AG04449 (cell line): ENCODE results near the gene MSH2.

ENCODE experiments used
- CTCF ChIA-PET: fragments of 350-600 bp; formaldehyde crosslinking; extraction: SDS; loops from one replicate; lab custom pipeline; 2021; ENCODE audit warnings: antibody characterized with exemption; lab: Yijun Ruan, JAX
- POLR2A ChIA-PET: fragments of 400-600, 350-600 bp; formaldehyde crosslinking; extraction: SDS; loops from one replicate; lab custom pipeline; 2020; ENCODE audit warnings: antibody characterized with exemption, inconsistent platforms; lab: Yijun Ruan, JAX
- DNase-seq: peaks from one replicate; pipeline ENCODE4 v3.0.0-alpha.2; 2010; ENCODE audit warnings: low read depth, low spot score
- H3K4me3 ChIP-seq: 2 replicates; pipeline ENCODE4 v1.5.1; 2011; ENCODE audit warnings: low read depth, mild to moderate bottlenecking, control low read depth, low read length
- CTCF ChIP-seq: IDR thresholded peaks from one replicate; pipeline ENCODE4 v1.5.1; 2011; ENCODE audit warnings: mild to moderate bottlenecking, moderate library complexity, low read length, control low read depth, inconsistent platforms; ENCODE audit not compliant: insufficient read depth; ENCODE audit errors: missing control alignments

The MSH2 gene

GRCh38 chr2:47490406-47490805, 87.5 kb downstream of the MSH2 start:
- POLR2A ChIA-PET, result interaction anchor here (0.6 kb wide), 1 partner anchor 179 kb away, joined by 3 read pairs; no protein-coding TSS in a partner anchor

GRCh38 chr2:47493317-47494035, 90.5 kb downstream of the MSH2 start:
- POLR2A ChIA-PET, result no interaction called here
- no peak overlapping the region for H3K4me3 ChIP-seq
- no peak for DNase-seq
- no peak for TF ChIP-seq CTCF
- CTCF ChIA-PET, result no interaction called here

More at GRCh38 chr2:47490406-47490805, 87.5 kb downstream of the MSH2 start:
- H3K4me3 ChIP-seq, result no peak overlapping the region
- TF ChIP-seq CTCF, result no peak
- no peak for DNase-seq
- CTCF ChIA-PET, result interaction anchor here (1.0 kb wide), 1 partner anchor 53 kb away, joined by 3 read pairs; no protein-coding TSS in a partner anchor

- H3K4me3 ChIP-seq, result no peak overlapping the region
- POLR2A ChIA-PET, result no interaction called here
- DNase-seq, result no peak
- no peak for TF ChIP-seq CTCF
- CTCF ChIA-PET, result no interaction called here
Measured at GRCh38 chr2:47494267-47495130, 91.5 kb downstream of the MSH2 start.

GRCh38 chr2:47497843-47498460, 95.0 kb downstream of the MSH2 start:
- POLR2A ChIA-PET, result no interaction called here
- no peak for DNase-seq
- CTCF ChIA-PET, result no interaction called here
- no peak for TF ChIP-seq CTCF
- no peak overlapping the region for H3K4me3 ChIP-seq

- TF ChIP-seq CTCF, result no peak
- CTCF ChIA-PET, result no interaction called here
Measured at GRCh38 chr2:47499093-47499492, 96.1 kb downstream of the MSH2 start.

More at GRCh38 chr2:47499093-47499492, 96.1 kb downstream of the MSH2 start:
- H3K4me3 ChIP-seq, result no peak overlapping the region
- POLR2A ChIA-PET, result no interaction called here
- DNase-seq, result no peak
